GM19455 (cell line): ENCODE results near the gene PCTP.

ENCODE experiments used
- ATAC-seq: cut with Tn5 transposase; IDR thresholded peaks from one replicate; pipeline ENCODE4 v1.9.1; 2021; ENCODE audit not compliant: unreplicated experiment

The PCTP gene

GRCh38 chr17:55785181-55785580, 34.3 kb downstream of the PCTP start:
- ATAC-seq: no peak

DNA sequence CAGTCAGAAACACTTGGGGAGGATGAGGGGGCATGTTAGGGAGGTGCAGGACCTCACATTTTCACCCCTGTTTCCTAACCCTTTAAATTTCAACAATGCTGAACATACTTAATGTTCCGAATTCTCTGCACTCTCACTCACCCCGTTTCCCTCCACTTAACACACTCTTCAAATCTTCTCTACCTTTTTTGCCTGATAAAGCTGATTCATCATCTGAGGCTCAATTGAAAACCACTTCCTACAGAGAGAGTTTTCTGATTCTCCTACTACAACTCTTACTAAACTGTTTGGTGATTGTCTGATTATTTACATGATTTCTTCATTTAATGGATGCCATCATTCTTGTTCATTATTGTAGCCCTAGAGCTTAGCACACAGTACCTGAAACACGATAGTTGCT, 42.4 kb downstream of the PCTP start:
- no peak for ATAC-seq

- no peak for ATAC-seq
Measured at GRCh38 chr17:55794725-55795482, 44.1 kb downstream of the PCTP start.

DNA sequence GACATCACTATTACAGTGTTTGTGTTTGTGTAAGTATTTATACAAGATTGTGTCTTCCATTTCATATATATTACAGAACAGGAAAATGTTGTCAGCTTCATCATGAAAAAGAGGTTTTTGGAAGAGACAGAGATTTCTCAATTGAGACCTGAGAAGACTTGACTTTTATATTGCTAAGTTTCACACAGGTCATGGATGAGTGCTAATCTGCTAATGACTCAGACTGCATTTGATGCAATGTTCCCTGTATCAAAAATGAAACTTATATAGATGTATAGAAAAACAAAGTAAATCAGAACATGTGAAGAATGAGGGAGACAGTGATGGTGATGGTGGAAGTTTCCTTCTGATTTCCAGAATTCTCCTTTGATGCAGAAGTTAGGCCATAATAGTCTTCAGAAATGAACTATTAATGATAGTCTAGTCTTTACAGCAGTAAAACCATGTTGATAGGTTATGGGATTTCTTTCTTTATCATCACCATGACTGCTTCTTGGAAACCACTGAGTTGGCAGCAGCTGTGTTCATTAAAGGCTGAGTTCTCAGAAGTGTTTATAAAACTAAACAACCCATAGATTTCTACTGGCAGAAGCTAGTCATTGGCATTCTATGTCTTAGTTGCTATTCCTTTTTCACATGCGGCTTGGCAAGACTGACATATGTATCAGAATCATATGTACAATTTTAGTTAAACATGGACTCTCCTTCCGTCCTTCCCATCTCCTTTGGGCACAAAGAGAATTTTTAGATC, 56.1 kb downstream of the PCTP start:
- no peak for ATAC-seq

GRCh38 chr17:55811536-55811935, 60.7 kb downstream of the PCTP start:
- ATAC-seq: no peak

DNA sequence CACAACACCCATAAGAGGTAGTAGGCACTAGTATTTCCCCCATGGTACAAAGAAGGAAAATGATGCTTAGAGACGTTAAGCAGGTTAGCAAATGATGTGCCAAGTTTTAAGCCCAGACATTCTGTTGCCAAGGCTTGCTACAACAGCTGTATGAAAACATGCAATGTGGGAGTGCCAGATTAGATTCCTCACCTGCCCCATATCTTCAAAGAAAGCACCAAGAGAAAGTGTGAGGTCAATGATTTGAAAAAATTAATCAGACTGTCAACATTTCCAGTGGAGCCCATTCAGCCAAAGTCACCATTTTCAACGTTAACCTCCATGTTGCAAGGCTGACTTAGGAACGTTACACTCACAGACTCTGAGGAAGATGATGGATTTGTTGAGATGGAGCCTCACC, 61.5 kb downstream of the PCTP start:
- ATAC-seq: no peak

DNA sequence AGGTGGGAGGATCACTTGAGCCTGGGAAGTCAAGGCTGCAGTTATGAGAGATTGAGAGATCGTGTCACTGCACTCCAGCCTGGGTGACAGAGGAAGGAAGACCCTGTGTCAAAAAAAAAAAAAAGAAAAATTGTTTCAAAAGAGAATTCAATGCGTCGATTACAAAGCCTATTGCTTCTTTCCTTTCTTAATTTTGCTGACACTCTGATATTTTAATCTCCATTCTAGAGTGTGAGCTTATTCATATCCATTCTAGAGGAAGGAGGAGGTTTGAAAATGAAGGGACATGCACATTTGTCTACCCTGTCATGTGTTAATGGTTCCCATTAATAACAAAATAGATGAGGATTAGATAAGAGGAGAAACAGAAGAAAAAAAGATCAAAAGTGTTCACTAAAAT, 63.1 kb downstream of the PCTP start:
- ATAC-seq: no peak

DNA sequence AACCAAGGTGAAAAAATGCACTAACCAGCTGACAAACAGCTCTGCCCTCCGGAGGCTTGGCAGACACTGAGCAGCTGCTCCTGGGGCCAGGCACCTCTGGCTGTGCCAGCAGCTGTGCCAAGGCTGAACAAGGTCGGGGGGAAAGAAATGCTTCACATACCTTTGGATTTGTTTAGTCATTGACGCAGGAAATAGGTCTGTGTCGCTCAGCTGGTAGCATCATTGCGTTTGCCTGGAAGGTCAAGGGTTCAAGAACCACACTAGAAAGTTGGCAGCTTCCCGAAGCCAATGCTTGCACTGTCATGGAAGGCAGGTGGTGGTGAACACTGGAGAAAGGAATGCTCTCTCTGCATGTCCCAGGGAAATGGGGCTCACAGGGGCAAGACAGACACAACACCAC, 63.5 kb downstream of the PCTP start:
- ATAC-seq: no peak

DNA sequence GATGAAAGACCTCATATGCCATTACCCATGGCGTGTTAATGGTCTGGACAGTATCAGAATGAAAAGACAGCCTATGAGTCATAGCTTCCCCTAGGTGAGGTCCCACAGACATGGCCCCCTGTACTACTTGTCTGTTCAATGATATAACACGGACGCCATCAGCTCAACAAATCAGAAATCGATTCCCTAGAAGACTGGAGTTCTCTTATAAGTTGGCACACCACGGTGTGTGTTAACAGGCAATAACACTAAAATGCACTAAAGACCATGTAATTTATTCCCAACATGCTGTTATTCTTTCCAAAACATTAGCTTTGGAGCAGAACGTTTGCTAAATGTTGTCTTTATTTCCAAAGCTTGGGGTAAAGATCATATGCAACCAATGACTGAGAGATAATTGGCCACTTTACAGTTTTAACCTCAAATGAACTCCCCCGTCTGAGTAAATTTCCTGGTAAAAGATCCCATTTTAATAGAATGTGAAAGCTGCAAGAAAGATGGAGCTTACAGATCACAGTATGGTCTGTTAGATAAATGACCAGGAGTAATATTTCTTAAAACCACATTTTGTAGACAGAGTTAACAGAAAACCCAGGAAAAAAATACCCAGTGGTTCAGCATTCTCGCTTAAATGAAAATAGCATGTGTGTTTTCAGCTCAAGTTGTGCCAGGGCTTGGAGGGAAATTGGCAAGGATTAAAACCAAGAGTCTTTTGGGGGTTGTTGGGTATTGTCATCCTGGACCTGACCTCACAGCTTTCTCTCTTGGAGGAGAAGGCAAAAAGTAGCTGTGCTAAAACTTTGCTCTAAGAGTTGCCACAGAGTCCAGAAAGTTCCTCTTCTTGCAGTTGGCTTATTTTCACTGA, 65.9 kb downstream of the PCTP start:
- no peak for ATAC-seq

DNA sequence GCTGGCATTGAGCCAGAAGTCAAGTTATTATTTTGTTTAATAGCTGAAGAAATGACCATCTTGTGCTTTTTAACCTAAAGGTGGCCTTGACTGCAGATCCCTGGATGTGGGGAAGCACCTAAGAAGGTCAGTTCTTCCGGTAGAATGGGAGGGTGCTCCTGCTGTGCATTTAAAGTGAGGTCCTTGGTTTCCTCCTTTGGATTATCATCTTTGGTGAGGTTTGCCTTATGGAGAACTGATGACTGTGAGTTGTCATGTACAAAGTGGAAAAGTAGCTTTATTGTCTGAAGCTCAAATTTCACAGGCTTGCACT, 66.5 kb downstream of the PCTP start:
- no peak for ATAC-seq

DNA sequence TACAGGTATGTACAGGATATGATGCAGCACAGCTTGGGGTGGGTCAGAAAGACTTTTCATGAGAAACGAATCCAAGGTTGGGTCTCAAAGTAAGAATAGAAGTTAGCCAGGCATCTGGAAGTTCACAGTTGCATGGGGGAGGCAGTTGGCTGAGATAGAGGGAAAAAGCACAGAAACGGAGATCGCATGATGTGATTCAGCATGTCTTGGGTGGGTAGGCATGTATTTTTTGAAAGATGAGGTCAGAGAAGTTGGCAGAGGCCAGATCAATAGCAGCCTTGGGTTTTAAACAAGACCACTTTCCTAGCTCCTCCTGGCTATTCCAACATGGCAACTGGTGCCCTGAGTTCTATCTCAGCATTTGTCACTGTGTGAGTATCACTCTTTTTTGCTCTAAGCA, 67.2 kb downstream of the PCTP start:
- no peak for ATAC-seq

DNA sequence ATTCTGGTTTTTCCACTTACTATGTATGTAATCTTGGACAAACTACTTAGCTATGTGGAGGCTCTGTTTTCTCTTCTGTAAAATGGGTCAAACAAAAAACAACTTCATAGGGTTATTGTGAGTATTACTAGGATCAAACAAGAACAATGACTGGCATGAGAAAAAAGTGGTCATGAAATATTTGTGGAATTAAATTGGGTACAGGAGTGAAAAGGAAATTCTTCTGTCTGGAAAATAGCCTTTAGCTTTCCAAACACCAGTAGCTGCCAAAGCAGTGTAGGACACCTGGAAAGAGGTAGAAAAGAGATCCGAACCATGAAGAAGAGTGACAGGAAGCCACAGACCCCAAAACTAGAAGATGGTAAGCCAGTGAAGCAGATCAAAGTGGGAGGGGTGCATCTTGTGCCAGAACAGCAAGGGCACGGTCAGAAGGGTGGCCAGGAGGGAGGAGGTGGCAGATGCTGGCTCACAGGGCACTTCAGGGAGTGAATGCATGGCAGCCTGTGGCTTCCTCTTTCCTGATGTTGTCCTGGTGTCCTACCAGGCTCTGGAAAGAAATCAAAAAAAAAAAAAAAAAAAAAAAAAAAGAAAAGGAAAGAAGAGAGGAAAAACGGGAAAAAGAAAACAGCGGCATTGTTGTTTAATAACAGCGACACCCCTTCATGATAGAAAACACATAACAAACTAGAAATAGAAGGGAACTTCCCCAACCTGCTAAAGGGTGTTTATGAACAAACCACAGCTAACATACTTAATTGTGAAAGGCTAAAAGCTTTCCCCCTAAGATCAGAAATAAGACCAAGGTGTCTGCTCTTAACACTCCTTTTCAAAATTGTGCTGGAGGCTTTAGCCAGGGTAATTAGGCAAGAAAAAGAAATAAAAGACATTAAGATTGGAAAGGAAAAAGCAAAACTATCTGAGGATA, 67.9 kb downstream of the PCTP start:
- ATAC-seq: no peak

GRCh38 chr17:55820675-55821074, 69.8 kb downstream of the PCTP start:
- no peak for ATAC-seq

GRCh38 chr17:55822028-55822427, 71.2 kb downstream of the PCTP start:
- ATAC-seq: no peak

DNA sequence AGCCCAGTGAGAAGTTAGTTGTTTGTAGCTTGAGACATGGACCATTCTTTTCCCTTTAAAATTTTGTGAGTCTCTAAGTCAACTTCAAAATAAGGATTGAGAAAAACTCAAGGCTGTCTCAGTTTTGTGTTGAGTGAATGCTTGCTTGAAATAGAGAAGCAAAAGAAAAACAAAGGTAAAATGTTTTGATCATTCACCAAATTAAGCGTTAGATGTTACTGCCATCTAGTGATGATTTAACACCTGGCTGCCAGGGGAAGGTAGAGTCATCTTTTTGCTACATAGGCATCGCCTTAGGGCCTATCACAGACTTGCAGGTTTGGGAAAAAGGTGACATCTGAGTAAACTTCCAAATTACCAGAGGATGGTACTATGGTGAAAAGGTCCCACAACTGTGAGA, 74.4 kb downstream of the PCTP start:
- no peak for ATAC-seq
